HL-60/S4 treated with phorbol 12-myristate 13-acetate at 8.2 ng/mL for 4 days and 3 days (cell line): ENCODE results near the gene TBC1D2B.

Experiments used
- in situ Hi-C: fragments of 300-500 bp; cut with MboI; formaldehyde crosslinking; loops from 2 replicates; pipeline ENCODE4 v1.15.0; 2022; ENCODE audit warnings: low sequenced_read_pairs

TBC1D2B gene

GRCh38 chr15:78037779-78038305, 39.7 kb downstream of the TBC1D2B start:
- in situ Hi-C loops, result no loop called here

DNA sequence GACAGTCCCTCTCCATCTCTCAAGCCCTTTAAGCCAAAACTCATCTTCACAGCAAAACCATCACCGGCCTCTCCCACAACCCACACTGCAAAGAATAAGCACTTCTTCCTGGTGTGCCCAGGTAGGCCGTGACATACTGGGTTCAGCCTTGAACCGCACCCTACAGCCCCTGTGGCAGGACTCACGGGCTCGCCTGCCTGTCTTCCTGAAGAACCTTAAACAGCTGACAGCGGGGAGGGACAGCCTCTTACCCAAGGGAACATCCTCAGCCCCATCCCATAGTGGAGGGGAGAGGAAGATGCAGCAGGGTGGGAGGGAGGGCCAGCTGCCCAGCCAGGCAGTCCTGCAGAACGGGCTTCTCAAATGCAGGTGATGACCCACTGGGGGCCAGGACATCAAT, 40.2 kb downstream of the TBC1D2B start:
- in situ Hi-C loops, result no loop called here

DNA sequence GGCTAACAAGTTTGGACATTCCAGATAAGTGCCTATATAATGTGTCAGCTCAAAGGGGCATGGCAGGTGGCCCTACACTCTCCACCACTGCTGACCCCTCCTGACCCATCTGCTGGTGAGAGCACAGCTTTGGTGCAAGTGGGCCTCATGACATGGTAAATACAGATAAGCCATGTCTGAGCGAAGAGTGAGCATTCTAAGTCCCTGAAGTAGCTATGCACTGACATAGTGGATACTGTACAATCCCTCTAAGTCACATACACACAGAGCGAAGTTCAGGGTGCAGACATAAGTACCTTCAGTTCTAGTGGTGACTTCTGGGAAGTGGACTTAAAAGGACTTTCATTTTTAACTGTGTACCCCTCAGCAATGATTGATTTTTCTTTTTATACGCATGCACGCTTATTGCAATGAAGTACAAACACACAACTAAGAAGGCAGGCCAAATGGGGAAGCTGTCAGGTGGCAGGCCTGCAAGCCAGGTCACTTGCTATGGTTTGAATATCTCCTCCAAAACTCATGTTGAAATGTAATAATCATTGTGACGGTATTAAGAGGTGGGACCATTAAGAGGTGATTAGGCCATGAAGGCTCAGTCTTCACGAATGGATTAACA, 41.5 kb downstream of the TBC1D2B start:
- in situ Hi-C loops, result no loop called here

DNA sequence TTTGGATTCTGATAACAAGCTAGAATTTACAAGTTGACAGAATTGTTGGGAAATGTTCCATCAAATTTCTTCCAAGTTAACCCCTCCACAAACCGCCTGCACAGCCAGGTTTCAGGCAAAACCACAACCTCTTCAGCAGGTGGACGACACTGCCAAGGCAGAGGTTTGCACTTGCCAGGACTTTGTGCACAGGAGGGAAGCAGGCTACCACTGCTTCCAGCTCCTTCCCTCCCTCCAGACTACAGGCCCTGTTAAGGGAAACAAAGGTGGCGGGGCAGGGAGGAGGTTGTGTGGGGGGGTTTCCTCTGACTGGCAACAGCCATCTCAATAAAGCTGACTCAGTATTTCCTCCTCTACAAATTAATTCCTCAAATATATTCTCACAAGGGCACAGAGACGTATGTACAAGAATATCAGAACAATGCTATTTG, 42.2 kb downstream of the TBC1D2B start:
- in situ Hi-C loops, result no loop called here

- in situ Hi-C loops, result no loop called here
Observed at GRCh38 chr15:78034495-78035191, 42.9 kb downstream of the TBC1D2B start.

DNA sequence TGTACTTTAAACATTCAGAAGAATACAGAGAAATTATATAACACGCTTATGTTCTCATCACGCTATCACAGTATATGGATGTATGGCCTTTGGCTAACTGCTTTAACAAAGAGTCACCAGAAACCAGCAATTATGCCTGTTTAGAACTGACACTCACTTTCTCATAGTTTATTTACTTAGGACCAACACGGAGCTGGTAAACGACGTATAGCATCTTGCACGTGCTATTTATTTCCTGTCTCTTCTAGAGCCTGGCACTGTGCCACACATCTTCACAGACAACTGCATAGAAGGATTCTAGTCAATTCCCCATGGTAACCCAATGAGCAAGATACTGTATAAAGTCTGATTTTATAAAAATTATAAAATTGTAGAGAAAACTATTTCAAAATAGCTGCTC, 43.6 kb downstream of the TBC1D2B start:
- in situ Hi-C loops, result no loop called here

GRCh38 chr15:78032671-78033070, 44.8 kb downstream of the TBC1D2B start:
- in situ Hi-C loops, result no loop called here

DNA sequence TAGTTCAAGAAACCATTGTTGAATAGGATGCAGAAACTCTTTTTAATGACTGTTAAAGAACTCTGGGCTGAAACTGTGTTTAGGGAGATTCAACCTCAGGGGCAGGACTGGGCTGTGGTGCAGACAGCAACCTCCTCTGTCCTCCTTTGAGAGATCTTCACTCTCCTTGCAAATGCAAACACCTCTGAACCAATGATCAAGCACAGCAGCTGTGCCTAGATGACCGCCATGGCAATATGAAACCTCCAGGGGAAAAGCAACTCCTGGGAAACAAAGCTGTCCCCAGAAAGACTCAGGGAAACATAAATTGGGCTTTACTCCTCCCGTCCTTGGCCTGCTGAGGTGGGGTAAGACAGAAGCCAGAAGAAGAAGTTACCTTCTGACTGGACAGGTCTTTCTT, 52.6 kb downstream of the TBC1D2B start:
- in situ Hi-C loops, result no loop called here

GRCh38 chr15:78024519-78024870, 53.0 kb downstream of the TBC1D2B start:
- in situ Hi-C loops, result no loop called here

DNA sequence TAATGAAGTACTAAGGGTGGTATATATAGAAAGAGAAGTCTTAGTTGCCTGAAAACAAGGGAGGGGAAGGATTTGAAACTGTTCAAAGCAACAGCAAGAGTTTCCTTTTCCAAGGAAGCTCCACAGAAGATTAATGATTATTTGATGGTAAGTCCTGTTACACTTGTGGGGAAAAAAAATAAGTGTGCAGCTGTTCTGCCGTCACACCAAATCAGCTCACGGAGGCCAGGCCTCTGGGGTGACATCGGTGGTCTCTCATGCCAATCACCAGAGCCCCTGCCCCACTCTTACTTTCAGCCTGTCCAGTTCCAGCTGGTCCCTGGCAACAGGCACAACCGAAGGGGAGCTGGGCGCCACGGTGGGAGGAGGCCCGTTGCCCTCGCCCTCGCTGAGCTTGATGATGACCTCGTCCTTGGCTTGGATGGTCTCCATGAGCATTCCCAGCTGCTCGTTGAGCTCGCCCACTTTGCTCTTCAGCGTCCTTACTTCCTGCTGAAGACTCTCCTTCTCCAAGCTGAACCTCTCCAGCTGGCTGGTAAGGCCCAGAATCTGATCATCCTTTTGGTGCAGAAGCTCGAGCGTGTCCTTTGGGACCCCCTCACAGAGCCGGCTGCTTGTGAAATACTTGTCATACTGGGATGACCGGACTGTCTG, 53.5 kb downstream of the TBC1D2B start:
- in situ Hi-C loops, result no loop called here

- in situ Hi-C loops, result no loop called here
Observed at GRCh38 chr15:78023081-78023665, 54.3 kb downstream of the TBC1D2B start.

- in situ Hi-C loops, result no loop called here
Observed at GRCh38 chr15:78021761-78022160, 55.8 kb downstream of the TBC1D2B start.

GRCh38 chr15:78020007-78020406, 57.5 kb downstream of the TBC1D2B start:
- in situ Hi-C loops, result no loop called here

GRCh38 chr15:78018946-78019644, 58.4 kb downstream of the TBC1D2B start:
- in situ Hi-C loops, result no loop called here

DNA sequence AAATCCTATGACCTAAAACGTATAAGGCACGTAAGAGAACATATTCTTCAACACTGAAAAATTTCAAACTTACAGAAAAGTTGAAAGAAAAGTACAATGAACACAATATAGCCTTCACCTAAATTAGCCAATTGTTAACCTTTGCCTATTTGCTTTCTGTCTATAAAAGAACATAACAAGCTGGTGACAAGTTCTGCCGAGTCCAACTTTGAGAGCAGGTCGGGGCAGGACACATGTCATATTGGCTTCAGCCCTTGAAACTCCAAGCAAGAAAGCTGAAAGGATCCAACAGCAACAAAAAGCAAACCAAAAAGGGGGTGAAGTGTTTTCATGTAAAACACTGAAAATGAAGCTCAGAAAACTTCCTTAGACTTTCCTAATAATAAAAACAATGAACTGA, 59.1 kb downstream of the TBC1D2B start:
- in situ Hi-C loops, result no loop called here

DNA sequence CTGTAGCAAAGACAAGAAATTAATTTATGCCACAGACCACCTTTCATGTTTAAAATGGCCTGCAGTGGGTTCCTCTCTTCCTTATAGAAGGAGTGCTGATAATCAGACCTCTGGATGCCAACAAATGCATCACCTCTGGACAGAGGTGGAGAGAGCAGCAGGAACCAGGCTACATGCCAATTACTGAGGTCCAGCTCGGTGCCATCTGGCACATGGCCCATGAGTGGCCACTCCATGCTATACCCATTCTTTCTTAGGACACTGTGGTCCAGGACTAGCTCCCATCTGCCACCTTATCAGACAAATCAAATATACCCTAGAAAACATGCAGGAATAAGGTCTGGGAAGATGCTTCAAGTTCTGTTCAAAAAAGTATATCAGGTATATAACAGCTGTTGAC, 60.7 kb downstream of the TBC1D2B start:
- in situ Hi-C loops, result no loop called here

DNA sequence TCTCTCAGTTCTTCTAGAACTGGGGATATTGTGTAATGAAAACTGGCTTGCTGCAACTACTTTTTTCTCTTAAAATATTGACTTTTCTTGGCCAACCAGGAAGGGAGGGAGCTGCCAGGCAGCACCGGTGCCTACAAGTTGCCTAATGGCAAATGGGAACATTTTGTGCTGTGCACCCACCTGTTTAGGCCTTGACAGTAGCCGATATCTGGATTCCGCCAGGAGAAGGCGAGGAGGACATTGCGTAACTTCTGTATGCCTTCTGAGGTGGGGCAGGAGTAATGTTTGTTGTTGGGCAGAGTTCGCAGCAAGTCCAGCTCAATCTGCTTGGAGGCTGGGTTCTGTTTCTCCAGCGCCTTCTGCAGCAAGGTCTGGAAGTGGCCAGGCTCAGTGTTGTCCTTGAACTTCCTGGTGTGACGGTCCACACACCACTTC, 64.9 kb downstream of the TBC1D2B start:
- in situ Hi-C loops, result no loop called here

DNA sequence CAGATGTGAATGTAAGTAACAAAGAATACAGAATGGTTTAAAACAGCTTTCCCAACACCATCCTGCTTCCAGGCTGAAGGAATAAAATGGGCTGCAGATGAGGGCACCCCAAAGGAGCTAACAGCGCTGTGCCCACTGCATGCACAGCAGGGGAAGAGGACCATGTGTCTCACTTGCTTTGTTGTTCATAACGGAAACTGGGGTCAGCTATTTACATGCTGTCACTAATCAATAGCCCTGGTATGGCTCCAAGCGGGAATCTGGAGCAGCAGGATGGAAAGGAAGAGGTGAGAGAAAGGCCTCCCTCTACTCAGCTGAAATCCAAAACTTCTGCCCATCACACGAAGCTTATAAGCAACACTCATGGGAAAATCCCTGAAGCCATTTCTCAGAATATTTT, 67.4 kb downstream of the TBC1D2B start:
- in situ Hi-C loops, result no loop called here

DNA sequence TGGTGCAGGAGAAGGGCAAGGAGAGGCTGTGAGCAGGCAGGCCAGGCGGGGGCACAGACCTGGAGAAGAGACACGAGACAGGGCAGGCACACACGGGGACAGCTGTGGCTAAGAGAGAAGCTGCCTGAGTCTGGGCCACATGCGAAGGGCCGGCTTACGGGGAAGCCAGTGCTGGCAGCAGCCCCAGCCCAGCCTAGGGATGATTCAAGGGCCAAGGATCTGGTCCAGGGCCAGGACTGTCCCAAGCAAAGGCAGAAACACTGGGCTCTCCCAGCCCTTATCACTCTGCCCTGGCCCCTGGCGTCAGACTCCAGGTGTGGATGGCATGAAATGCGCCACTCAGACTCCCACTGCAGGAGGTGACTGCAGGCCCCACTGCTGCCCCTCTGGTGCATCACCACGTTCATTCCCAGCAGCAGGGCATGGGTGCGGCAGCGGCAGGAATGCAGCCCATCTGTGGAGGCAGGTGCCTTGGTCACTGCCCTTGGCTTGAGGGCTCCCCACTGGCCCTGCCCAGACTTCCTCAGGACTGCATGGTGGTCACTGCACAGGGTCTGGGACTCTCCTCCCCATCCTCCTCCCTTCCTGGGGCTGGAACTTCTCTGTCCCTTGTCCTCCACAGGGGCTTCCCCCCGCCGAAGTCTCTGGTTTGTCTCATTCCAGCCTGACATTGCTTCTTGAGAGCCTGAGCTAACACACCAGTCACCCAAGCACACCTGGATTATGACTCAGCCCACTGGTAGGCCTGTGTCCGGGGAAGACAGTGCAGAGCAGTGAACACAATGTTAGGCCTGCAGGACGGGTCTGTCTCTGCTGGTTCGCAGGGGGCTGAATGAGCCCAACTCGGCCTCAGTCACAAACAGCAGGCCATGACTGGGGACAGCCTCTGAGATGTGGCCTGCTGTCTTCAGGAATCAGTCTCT, 69.3 kb downstream of the TBC1D2B start:
- in situ Hi-C loops, result loop anchor here (10.0 kb wide), 1 partner anchor 97 kb away; no protein-coding TSS in a partner anchor
